Activated B cell treated with CpG ODN at 0.5 μM for 24 hours (primary cell): Measurements from ENCODE around the gene PCF11. TPM values are rescaled to one million over a fixed set of nuclear protein-coding genes. Genes with fewer than 3 reads are reported as not detected.

ENCODE experiments used
- ATAC-seq: fragments of 200-7000 bp; cut with Tn5 transposase; one replicate; pipeline ENCODE4 v1.10.0; 2021; ENCODE audit warnings: low read depth, mild to moderate bottlenecking, moderate library complexity
- CTCF ChIA-PET: fragments of 350-600 bp; sonication (Branson Sonifier 250); formaldehyde crosslinking; loops from one replicate; lab custom pipeline; 2021; ENCODE audit warnings: antibody characterized with exemption; lab: Charles Lee
- POLR2A ChIA-PET: fragments of 350-600 bp; sonication (Branson Sonifier 250); formaldehyde crosslinking; loops from one replicate; lab custom pipeline; 2021; ENCODE audit warnings: antibody characterized with exemption; lab: Charles Lee
- DNase-seq: peaks from one replicate; pipeline ENCODE4 v3.0.0; 2022
- H3K27ac Mint-ChIP-seq: one replicate; pipeline ENCODE4 v1.8.0; 2020; ENCODE audit warnings: mixed read lengths
- H3K27me3 Mint-ChIP-seq: one replicate; pipeline ENCODE4 v1.8.0; 2021; ENCODE audit warnings: mixed read lengths
- H3K36me3 Mint-ChIP-seq: one replicate; pipeline ENCODE4 v1.8.0; 2021; ENCODE audit warnings: low read depth, mixed read lengths
- H3K4me1 Mint-ChIP-seq: one replicate; pipeline ENCODE4 v1.8.0; 2021; ENCODE audit warnings: mixed read lengths
- H3K4me3 Mint-ChIP-seq: one replicate; pipeline ENCODE4 v1.8.0; 2020; ENCODE audit warnings: mild to moderate bottlenecking, mixed read lengths
- H3K9me3 Mint-ChIP-seq: one replicate; pipeline ENCODE4 v1.8.0; 2020; ENCODE audit warnings: mixed read lengths
- CTCF ChIP-seq: fragments of 200-600 bp; IDR thresholded peaks from one replicate; pipeline ENCODE4 v1.8.0; 2022; ENCODE audit warnings: antibody characterized with exemption, mild to moderate bottlenecking
- intact Hi-C: fragments of 100-400 bp; cut with micrococcal nuclease; formaldehyde crosslinking; loops from one replicate; pipeline ENCODE4 v1.15.1; 2024
- total RNA-seq: library from RNA; stranded (reverse); gene quantifications from 2 replicates; pipeline ENCODE4 v1.2.3, GENCODE V29; 2022

PCF11 gene
- total RNA-seq, 1 donor from 2014 or later, result 123 TPM

GRCh38 chr11:83116015-83116641 is 40.8 kb upstream of the PCF11 start:
- Mint-ChIP-seq H3K4me1 (peaks cover 37% of the 10 kb centered on the region), H3K4me3 (peak overlapping the region; percentile 93), H3K27me3 (no peaks in the 10 kb centered on the region), H3K27ac (no peak overlapping the region), H3K9me3 (no peaks in the 10 kb centered on the region), H3K36me3 (peaks cover 2% of the 10 kb centered on the region)
- POLR2A ChIA-PET, result interaction anchor here (0.7 to 2.7 kb wide), 5 partner anchors 8 to 58 kb away, joined by 3 to 22 read pairs (median 9); partner anchors contain the start of gene PCF11
- CTCF ChIA-PET, result no interaction called here
- TF ChIP-seq CTCF, result no peak
- DNase-seq (no peak), ATAC-seq (no peak)
- intact Hi-C loops, result loop anchor here (2.0 kb wide), 1 partner anchor 43 kb away; no protein-coding TSS in a partner anchor

- ATAC-seq, result no peak
- Mint-ChIP-seq H3K4me3 (no peak overlapping the region), H3K27ac (peak overlapping the region; percentile 26), H3K4me1 (peaks cover 37% of the 10 kb centered on the region), H3K36me3 (no peaks in the 10 kb centered on the region), H3K27me3 (no peaks in the 10 kb centered on the region), H3K9me3 (no peaks in the 10 kb centered on the region)
- ChIA-PET CTCF (no interaction called here), POLR2A (interaction anchor here (0.7 to 2.7 kb wide), 2 partner anchors 38 to 40 kb away, joined by 3 to 22 read pairs; partner anchors contain the start of gene PCF11)
- intact Hi-C loops, result no loop called here
- no peak for DNase-seq
- TF ChIP-seq CTCF, result no peak
Measured at GRCh38 chr11:83118814-83119213, 38.1 kb upstream of the PCF11 start.

GRCh38 chr11:83119216-83119615 is 37.7 kb upstream of the PCF11 start:
- POLR2A ChIA-PET, result no interaction called here
- CTCF ChIA-PET, result no interaction called here
- TF ChIP-seq CTCF, result no peak
- Mint-ChIP-seq H3K4me3 (no peak overlapping the region), H3K27ac (peak overlapping the region; percentile 26), H3K9me3 (no peaks in the 10 kb centered on the region), H3K27me3 (no peaks in the 10 kb centered on the region), H3K36me3 (no peaks in the 10 kb centered on the region), H3K4me1 (peaks cover 37% of the 10 kb centered on the region)
- intact Hi-C loops, result no loop called here
- DNase-seq (no peak), ATAC-seq (no peak)

- ATAC-seq, result no peak
- DNase-seq, result no peak
- no peak overlapping the region for H3K4me3 Mint-ChIP-seq
- POLR2A ChIA-PET, result interaction anchor here (0.8 to 1.0 kb wide), 2 partner anchors 9 to 58 kb away, joined by 3 read pairs; no protein-coding TSS in a partner anchor
- H3K4me1 Mint-ChIP-seq, result peaks cover 30% of the 10 kb centered on the region
- CTCF ChIA-PET, result no interaction called here
- intact Hi-C loops, result no loop called here
- H3K9me3 Mint-ChIP-seq, result no peaks in the 10 kb centered on the region
- H3K36me3 Mint-ChIP-seq, result no peaks in the 10 kb centered on the region
- no peak overlapping the region for H3K27ac Mint-ChIP-seq
- no peaks in the 10 kb centered on the region for H3K27me3 Mint-ChIP-seq
- TF ChIP-seq CTCF, result no peak
Measured at GRCh38 chr11:83120327-83120726, 36.6 kb upstream of the PCF11 start.

- intact Hi-C loops, result no loop called here
- Mint-ChIP-seq H3K9me3 (no peaks in the 10 kb centered on the region), H3K27me3 (no peaks in the 10 kb centered on the region), H3K27ac (no peak overlapping the region), H3K4me1 (peaks cover 18% of the 10 kb centered on the region), H3K4me3 (no peak overlapping the region), H3K36me3 (no peaks in the 10 kb centered on the region)
- ChIA-PET POLR2A (interaction anchor here (0.8 kb wide), 1 partner anchor 39 kb away, joined by 3 read pairs; no protein-coding TSS in a partner anchor), CTCF (no interaction called here)
- ATAC-seq (no peak), DNase-seq (no peak)
- no peak for TF ChIP-seq CTCF
Measured at GRCh38 chr11:83122050-83122449, 34.9 kb upstream of the PCF11 start.
